GM21576 (cell line): ENCODE measurements around the gene ADGRG3.

Source experiments
- ATAC-seq: cut with Tn5 transposase; IDR thresholded peaks from one replicate; pipeline ENCODE4 v1.9.1; 2021; ENCODE audit warnings: mild to moderate bottlenecking, moderate library complexity; ENCODE audit not compliant: unreplicated experiment

The ADGRG3 gene

DNA sequence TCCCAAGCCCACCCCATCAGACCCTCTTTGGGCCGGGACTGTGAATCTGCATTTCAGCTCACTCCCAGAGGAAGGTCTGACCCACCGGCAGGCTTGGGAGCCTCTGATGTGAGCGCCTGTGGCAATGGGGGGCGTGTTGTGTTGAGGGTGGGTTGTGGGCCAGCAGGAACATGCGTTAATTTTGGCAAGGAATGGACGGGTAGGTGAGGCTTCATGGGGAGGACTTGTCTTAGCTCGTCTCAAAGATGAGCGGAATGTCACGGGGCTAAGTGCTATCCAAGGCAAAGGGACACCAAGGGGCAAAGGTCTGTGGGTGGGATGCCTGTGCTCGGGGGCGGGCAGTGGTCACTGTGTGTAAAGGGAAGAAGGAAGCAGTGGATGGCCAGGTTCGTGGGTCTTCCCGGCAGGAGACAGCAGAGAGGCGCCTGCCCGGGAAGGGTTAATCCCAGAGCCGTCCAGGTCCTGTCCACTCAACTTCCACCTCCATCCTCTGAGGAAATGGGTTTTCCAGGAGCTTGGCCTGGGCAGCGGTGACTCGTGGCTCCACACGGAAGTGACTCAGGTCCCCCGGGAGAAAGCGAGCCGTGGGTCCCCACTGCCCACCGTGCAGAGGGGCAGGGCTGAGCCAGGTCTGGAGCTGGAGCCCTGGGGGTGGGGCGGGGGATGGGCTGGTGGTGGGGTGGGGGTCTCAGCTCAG, 22.3 kb upstream of the ADGRG3 start:
- ATAC-seq, result no peak

DNA sequence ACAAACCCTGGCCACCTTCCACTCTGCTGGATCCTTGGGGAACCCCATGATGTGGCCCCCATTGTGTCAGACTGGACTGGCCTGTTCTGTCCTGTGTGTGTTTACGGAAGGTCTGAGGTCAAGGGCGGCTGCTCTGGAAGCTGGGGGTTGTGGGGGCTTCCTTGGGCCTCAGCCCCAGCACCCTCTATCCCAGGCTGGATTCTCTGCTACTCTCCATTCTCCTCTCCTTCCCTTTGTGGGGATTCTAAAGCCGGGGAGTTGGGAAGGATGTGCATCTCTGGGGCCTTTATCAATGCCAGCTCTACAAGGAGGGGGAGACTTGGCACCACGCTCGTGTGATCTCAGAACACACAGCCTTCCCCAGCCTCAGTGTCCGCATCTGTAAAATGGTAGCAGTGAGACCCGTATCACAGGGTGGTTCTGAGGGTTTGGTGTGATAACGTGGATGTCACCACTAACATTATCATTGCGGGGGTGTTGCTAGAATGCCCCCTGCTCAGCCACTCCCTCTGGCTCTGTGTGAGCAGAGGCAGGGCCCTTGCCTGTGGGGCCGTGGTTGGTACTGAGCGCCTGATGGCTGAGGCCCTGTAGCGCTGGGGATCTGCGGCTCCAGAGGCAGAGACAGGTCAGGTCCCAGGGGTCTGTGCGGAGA, 21.6 kb upstream of the ADGRG3 start:
- no peak for ATAC-seq

DNA sequence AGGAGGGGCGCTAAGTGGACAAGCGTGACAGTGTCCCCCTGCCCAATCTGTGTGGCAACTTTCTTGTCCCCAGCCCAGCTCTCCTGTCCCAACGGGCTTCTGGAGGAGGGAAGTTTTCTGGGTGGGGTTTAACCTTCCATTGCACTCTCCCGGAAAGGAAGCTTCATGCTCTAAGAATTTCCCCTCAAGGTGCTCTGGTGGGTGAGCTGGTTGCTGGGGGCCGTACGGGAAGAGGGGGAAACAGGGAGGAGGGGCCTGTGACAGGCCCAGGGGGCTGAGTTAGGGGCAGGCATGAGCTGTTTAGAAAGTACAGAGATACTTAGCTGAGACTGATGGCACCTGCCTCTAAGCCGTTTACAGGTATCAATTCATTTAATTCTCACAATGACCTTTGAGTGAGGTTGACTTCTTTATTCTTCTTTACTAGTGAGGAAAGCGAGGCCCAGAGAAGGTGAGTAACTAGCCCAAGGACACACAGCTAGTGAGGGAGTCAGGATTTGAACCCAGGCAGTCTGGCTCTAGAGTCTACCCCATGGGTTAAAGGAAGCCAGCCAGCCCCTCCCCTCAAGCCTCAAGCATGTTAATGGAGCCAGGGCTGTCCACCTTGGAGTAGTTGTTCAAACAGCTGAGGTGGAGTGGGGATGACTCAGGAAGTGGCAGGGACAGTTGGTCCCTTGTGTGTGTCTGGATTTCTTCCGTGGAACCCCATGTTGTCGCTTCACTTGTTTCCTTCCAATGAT, 20.8 kb upstream of the ADGRG3 start:
- no peak for ATAC-seq

DNA sequence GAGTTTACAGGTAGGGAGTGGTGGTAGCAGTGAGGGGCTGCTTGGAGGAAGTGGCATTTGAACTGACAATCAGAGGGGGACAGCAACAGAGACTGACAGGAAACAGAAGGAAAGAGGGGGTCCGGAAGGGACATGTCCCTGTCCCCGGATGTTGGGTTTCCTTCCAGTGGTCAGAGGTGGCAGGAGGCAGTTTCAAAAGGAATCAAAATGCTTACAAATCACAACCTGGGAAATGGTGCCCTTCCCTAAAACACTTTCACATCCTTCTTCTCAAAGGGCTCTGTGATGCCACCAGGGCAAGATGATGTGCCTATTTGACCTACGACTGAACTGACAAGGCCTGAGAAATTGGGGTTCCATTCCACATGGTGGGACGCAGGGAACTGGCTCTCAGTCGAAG, 20.0 kb upstream of the ADGRG3 start:
- no peak for ATAC-seq

DNA sequence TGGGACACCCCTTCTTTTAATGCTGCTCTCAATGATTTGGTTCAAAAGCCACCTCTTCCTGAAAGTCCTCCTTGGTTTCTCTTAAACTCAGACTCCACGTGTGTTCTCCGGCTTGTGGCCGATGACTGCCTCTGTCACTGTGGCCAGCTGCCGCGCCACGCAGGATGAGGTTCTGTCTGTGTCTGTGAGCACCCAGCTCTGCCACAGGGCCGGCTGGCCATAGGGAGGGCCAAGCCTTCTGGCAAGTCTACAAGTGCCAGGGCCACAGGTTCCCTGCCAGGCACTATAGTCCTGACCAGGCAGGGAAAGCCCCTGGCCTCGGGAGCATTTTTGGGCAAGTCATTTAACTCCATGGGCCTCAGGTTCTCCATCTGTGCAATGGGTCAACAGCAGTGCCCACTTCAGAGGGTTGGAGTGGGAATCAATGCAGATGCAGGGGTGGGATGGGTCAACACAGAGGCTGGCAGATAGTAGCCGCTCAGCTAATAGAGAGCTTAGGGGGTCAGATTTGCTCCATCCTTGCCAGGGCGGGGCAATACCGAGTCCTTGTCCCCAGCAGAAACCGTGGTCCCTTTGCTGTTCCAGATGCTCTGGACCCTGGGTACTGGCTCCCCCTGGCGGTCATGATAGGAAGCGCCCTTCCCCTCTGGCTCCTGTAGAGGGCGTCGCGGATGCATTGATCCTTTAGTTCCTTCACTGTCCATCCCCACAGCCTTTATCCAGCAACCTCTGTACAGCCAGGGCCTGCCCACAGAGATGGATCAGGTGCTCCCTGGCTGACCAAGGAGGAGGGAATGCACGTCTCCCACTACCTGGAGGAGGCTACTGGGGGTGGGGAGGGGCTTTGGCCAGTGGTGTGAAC, 19.3 kb upstream of the ADGRG3 start:
- peak; percentile 50 for ATAC-seq

DNA sequence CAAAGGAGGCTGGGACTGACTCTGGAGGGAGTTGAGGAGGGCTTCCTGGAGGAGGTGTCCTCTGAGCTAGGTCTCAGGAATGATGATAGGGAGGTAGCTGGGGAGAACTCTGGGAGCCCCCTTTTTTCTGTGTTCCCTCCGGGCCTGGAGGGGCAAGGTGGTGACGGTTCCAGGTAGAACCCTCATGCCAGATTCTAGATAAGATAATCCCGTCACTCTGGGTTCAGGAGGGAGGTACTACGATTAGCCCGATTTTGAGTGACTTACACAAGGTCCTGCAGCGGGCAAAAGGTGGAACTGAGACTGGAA, 18.7 kb upstream of the ADGRG3 start:
- ATAC-seq, result no peak

DNA sequence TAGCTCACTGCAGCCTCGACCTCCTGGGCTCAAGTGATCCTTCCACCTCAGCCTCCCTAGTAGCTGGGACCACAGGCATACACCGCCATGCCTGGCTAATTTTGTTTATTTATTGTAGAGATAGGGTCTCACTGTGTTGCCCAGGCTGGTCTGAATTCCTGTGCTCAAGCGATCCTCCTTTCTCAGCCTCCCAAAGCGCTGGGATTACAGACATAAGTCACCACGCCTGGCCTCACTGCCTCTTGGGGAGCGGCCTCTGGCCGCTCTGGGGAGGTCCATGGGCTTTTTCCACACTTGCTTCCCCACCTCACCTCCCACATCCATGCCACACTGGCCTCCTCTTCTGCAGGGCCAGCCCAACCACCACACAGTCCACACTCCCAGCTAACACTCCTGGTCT, 18.3 kb upstream of the ADGRG3 start:
- ATAC-seq, result no peak

DNA sequence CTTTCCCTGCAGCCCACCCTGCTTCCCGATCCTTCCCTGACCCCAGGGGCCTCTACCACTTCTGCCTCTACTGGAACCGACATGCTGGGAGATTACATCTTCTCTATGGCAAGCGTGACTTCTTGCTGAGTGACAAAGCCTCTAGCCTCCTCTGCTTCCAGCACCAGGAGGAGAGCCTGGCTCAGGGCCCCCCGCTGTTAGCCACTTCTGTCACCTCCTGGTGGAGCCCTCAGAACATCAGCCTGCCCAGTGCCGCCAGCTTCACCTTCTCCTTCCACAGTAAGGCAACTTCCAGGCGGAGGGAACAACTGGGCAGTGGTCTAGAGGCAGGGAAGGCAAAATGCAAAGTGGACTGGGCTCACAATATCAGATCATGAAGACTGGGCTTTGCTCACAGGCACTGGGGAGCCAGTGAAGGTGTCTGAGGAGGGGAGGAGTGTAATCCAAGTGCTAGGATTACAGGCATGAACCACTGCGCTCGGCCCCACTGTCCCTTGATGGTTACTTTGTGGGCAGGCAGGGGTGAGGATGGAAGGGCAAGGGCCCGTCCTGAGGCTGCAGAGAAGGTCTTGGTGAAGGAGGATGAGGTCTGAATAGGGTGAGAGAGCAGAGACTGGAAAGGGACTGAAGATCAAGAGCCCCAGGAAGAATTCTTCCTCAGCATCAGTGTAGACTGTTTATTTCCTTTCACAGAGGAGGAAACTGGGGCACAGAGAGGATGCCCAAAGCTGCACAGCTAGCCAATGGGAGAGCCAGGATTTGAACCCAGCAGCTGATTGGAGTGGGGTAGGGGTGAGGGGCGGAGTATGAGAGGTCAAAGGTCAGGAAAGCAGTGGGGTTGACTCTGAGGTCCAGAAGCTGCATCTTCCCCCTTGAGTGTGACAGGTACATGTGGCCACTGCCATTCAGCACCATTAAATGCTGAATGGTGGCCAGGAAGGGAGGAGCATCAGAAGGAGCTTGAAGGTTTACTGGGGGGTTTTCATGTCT, 16.5 kb upstream of the ADGRG3 start:
- ATAC-seq, result no peak

DNA sequence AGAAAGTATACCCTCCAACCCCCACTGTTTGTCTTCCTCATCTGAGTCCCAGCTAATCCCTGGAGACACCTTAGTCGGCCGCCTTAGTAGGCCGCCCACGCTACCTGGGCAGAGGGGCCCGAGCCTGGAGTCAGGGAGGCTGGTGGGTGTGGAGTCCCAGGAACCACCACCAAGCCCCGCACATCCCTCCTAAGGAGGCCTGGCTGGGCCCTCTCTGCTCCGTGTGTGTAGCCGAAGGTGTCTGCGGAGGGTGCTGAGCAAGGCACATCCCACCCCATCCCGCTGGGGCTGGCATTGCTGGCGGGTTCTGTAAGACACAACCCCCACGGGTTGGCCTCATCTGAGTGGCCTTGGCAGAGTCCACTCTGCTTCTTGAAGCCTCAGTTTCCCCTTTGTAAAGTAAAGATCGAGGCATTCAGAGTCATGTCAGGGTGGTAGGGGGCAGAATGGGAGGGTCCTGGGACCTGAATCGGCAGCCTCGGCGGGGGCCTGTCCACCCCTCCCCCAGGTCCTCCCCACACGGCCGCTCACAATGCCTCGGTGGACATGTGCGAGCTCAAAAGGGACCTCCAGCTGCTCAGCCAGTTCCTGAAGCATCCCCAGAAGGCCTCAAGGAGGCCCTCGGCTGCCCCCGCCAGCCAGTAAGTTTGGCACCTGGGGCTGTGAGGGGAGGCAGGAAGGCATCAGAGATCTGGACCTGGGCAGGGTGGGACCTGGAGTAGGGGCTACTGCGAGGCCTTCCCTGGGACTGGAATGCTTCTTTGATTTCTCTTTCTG, 15.2 kb upstream of the ADGRG3 start:
- ATAC-seq, result no peak

DNA sequence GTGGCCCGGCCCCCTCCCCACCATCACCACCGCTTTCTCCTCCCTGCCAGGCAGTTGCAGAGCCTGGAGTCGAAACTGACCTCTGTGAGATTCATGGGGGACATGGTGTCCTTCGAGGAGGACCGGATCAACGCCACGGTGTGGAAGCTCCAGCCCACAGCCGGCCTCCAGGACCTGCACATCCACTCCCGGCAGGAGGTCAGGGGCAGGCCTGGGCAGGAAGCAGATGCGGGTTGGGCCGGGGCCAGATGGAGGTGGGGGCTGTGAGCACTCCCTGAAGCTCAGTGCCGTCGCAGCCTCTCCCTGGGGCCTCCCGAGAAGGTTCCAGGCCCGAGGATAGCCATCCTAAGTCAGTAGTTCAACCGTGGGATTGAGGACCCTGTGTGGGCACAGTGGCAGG, 14.2 kb upstream of the ADGRG3 start:
- ATAC-seq, result no peak

DNA sequence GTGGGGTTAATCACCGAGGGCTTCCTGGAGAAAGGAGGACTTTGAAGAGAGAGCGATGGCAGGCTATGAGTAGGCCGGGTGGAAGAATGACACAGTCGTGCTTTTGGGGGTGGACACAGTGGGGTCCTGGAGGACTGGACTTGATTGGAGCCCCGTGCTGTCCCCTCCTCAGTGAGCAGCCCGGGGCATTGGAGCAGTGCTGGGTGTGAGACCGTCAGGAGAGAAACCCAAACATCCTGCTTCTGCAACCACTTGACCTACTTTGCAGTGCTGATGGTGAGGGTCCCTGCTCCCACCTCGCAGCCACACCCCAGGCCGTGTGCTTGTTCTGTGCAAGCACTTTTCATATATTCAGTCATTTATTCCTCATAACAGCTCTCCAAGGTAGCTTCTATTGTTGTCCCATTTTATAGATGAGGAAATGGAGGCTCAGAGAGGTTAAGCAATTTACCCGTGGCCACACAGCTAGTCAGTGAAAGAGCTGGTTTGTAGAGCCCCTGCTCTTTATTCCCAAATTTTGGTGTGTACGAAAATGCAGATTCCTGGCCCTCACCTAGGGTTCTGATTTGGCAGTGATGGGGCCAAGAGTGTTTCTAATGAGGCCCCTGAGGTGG, 11.7 kb upstream of the ADGRG3 start:
- ATAC-seq, result no peak

DNA sequence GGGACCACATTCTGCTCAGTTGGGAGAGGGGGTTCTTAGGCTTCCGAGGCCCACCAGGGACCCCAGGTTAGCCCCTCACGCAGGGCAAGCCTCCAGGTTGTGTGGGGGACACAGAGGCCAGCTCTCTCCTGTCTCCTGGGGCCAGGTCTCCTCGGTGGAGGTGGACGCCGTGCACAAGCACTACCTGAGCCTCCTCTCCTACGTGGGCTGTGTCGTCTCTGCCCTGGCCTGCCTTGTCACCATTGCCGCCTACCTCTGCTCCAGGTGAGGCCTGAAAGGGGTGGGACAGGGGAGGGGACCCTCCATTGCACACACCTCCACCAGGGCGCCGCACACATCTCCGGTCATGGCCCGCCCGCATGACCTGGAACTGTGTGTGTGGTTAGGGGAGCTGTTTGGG, 10.9 kb upstream of the ADGRG3 start:
- ATAC-seq, result no peak

DNA sequence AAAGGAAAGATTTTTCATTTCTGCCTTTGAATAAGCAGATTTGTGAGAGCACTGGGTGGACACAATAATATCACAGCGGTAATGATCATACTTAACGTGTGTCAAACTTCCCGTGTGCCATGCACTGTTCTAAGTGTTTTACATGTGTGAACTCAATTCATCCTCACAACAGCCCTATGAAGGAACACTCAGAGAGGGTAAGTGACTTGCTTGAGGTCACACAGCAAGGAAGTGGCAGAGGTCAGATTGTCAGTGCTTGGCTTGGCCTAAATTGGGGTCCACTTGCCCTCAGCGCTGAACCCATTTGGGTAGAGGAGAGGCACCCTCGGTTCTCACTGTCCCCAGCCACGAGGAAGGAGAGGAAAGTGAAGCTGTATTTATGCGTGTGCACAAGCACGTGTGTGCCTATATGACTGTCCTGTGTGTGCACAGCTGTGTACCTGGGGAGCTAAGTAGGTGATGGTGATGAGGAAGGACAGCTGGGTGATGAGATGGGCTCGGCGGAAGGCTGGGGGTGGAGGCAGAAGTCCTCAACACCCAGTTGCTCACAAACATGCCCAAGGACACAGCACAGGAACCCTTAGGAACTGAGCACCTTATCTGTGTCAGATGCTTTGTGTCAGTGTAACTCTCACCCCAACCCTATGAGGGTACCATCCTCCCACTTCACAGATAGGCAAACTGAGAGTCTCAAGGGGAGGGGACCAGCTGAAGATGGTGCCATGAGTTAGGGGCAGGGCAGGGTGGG, 9.8 kb upstream of the ADGRG3 start:
- ATAC-seq, result no peak

DNA sequence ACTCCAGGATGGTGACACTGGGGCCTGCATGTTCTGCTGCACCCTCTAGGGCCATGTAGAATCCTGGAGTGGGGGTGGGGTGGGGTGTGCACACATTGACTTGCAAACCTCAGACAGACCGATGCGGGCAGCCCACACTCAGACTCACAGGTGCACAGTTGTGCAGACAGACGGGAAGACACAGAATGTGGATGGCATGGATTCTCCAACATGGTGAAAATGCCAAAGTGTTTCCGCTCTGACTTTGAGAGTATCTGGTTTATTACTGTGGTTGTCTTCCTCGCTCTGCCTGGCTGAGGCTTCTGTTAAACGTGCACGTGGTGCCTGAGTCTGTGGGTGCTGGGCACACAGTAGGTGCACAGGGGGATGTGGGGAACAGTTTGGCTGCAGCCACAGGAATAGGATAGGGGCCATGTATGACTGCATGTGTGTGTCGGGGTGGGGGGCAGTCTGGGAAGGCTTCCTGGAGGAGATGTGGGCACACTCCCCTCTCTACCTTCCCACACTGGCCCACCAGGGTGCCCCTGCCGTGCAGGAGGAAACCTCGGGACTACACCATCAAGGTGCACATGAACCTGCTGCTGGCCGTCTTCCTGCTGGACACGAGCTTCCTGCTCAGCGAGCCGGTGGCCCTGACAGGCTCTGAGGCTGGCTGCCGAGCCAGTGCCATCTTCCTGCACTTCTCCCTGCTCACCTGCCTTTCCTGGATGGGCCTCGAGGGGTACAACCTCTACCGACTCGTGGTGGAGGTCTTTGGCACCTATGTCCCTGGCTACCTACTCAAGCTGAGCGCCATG, 9.0 kb upstream of the ADGRG3 start:
- ATAC-seq, result no peak

DNA sequence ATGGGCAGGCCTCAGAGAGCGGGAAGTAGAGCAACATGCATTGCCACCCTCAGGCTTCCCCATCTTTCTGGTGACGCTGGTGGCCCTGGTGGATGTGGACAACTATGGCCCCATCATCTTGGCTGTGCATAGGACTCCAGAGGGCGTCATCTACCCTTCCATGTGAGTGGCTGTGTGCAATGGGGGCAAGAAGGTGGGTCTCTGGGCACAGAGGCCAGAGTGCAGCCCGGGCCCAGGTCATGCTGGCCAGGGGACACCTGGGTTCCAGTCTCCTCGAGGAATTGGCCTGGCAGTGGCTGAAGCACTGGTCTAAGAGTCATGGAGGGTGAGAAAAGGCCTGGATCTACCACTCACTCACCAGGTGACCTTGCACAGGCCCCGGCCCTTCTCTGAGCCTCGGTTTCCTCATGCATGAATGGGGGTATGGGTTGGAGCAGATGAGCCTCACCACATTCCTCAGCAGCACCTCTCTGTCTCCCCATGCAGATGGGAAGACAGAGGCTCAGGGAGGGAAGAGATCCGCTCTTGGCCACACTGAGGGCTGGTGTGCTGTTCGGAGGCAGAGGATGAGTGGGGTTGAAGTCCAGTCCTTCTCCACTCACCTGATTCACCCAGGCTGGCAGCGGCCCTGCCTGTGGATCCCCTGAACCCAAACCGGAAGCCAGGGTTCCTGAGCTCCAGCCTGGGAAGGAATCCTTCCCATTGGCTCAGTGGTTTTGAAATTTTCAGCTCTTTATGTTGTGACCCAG, 7.2 kb upstream of the ADGRG3 start:
- ATAC-seq, result no peak

DNA sequence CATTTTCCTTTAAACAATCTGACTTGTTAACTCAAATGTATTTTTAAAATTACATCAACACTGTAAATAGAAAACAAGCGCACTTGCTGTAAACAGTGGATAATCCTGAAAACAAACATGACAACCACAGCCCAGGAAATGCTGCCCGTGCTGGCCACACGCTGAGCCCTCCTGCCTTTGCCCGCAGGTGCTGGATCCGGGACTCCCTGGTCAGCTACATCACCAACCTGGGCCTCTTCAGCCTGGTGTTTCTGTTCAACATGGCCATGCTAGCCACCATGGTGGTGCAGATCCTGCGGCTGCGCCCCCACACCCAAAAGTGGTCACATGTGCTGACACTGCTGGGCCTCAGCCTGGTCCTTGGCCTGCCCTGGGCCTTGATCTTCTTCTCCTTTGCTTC, 6.6 kb upstream of the ADGRG3 start:
- no peak for ATAC-seq
